ENCODE results near the gene DDIT3. TPM values are rescaled to one million over a fixed set of nuclear protein-coding genes. Genes with fewer than 3 reads are reported as not detected.

DDIT3 gene, protein sequence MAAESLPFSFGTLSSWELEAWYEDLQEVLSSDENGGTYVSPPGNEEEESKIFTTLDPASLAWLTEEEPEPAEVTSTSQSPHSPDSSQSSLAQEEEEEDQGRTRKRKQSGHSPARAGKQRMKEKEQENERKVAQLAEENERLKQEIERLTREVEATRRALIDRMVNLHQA
- 9.1 and 17.7 TPM in 2 replicates for total RNA-seq

DNA sequence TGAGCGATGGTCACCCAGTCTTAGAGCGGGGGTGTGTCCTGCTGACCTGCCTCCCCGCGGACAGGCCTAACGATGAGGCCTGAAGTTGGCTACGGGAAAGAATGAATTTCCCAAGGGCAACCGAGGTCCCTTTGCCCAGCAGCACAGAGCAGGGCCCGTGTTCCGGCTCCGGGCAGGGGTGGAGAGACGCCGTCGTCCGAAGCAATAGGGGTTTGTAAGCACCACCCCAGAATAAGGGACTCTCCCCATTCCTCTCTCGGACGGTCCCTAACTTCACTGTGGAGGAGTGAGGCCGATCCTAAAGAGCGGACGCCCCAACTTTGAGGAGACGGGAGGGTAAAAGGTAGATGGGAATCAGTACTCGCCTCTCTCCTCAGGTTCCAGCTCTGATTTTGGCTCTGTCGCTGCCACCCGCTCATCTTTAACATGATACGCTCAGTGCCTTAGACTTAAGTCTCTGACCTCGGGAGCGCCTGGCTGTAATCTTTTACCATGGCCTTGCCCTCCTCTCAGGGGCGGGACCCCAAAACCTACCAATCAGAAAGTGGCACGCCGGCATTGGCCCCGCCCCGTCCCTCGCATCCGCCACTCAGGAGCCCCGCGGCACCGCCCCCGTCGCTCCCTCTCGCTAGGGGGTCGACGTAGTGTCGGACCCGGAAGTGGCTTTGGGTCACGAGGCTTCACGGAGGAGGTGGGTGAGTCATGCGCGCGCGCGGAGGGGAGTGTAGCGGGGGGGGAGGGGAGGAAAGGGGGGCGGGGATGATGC, at the start of gene DDIT3:
DDIT3 (minus strand) TSS at position 462 of the 766 bp plus-strand sequence. CDS start 3,108 bp downstream, outside the sequence.

DNA sequence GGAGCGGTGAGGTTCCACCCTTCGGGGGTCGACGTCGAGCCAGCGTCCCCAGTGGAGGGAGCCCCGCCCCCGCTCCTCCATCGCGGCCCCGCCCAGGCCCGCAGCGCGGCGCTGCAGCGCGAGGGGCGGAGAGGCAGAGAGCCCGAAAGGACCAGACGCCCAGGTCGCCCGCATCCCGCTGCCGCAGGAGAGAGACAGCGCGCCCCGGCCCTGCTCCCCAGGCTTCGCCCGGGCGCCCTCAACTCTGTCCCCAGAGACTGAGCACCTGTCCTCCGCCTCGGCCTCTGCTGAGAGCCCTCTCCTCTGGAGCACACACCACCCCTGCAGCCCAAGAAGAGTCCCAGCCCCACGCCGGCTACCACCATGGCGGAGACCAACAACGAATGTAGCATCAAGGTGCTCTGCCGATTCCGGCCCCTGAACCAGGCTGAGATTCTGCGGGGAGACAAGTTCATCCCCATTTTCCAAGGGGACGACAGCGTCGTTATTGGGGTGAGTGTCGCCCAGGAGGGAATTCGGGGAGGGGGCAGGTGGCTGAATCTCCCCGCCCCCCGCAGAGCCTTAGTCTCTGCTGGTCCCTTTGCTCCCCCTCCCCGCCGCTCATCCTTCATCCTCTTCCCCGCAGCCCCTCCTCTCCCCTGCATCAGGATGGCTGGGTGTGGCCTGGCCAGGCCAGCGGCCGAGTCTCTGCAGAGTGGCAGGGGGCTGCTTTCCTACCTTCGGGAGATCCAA, 29.8 kb upstream of the DDIT3 start, which contains the start of gene KIF5A:
KIF5A (plus strand) TSS at position 136 of the 732 bp plus-strand sequence; CDS start at position 364, 228 bp downstream.

DNA sequence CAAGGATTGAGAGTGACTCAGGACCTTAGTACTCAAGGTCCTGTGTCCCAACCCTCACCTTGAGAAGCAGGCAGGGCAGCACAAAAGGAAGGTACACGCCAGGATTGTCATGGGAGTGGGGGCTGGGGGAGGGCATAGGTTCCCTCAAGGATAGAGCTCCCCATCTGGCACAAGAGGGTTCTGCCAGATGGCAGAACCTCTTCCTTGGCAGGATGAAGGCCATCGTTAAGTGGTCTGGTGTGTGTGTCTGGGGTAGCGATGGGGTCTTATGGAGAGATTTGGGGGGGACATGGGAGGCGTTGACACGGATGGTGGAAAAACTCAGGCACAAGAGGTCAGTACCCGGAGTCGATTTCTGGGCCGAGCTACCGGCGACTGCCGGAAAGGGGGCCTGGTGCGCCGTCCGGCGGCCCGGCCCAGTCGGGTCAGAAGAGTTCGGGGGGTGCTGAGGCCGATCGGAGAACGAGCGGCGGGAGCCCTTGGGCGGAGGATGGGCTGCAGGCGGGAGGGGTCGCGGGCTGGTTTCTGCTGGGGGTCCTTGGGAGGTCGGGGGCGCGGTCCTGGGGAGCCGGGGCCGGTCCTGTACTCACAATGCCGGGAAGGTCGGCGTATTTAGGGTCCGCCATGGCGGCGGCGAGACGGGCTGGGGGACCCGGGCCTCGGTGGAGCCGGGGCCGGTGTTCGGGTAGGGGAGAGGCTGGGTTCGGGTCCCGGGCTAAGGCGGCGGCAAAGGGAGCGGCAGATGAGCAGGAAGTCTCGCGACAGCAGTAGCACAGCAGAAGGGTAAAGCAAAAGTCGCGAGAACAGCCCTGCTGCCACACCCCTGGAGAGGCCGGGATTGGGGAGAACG, 26.3 kb upstream of the DDIT3 start, which contains the start of gene DCTN2:
DCTN2 (minus strand) TSS at position 755 of the 850 bp plus-strand sequence; CDS start at position 626, 129 bp downstream.

DNA sequence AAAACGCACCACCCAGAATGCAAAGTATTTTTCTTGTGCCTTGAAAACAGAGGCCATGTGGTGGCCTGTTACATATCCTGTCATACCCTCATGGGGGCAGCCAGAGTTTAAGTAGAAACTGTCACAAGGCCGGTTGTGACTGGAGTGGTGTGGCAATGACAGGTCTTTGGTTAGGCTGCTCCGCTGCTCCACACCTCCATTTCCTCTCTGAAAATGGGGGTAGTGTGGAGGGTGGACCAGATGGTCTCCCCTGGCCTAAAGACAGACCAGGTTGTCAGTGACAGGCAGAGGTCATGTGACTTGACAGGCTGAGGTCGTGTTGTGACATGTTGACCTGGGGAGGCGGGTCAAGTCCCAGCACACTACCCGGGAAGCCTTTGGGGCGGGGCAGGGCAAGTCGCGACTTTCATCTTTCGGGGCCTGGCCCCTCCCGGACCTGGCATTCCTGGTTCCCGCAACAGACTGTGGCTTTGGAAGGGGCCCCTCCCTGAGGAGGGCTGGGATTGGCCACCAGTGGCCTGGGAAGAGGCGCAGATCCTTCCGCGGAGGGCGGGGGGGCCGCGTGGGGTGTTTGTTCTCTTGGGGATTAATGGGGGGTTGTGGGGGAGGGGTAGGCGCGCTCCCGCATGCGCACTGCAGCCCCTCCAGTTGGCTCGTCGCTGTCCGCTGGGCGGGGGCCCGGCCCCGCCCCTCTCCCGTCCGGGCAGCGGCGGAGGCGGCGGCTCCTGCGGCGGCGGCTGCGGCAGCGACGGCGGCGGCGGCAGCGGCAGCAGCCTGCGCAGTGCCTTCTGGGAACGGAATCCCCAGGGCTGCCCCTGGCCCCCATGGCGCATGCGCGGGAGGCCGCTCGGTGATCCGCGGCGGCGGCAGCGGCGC, 1.9 kb upstream of the DDIT3 start, which contains the start of gene MBD6:
MBD6 (plus strand) TSS at position 814 of the 876 bp plus-strand sequence. CDS start 1,480 bp downstream, outside the sequence.

DNA sequence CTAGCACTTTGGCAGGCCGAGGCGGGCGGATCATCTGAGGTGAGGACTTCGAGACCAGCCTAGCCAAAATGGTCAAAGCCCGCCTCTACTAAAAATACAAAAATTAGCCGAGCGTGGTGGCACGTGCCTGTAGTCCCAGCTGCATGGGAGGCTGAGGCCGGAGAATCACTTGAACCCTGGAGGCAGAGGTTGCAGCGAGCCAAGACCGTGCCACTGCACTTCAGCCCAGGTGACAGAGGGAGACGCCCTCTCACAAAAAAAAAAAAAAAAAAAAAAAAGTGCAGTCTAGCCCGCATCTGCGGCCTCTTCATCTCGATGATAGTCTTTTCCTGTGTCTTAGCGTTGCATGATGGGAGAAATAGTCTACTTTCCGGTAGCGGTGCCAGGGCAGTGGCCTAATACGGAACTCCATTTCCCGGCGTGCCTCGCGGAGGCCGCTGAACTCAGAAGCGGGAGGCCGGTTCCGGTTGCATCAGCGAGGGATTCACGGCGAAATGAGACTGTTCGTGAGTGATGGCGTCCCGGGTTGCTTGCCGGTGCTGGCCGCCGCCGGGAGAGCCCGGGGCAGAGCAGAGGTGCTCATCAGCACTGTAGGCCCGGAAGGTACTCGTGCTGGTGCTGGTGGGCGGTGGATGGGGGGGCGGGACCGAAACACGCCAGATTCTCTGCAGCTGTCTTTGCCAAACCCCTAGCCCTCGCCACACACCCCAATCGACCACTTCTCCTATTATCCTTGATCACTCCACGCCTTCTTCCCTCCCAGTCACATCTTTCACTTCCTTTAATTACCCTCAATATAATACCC, 32.5 kb downstream of the DDIT3 start, which contains the start of gene MARS1:
MARS1 (plus strand) TSS at position 472 of the 805 bp plus-strand sequence; CDS start at position 495, 23 bp downstream.

DNA sequence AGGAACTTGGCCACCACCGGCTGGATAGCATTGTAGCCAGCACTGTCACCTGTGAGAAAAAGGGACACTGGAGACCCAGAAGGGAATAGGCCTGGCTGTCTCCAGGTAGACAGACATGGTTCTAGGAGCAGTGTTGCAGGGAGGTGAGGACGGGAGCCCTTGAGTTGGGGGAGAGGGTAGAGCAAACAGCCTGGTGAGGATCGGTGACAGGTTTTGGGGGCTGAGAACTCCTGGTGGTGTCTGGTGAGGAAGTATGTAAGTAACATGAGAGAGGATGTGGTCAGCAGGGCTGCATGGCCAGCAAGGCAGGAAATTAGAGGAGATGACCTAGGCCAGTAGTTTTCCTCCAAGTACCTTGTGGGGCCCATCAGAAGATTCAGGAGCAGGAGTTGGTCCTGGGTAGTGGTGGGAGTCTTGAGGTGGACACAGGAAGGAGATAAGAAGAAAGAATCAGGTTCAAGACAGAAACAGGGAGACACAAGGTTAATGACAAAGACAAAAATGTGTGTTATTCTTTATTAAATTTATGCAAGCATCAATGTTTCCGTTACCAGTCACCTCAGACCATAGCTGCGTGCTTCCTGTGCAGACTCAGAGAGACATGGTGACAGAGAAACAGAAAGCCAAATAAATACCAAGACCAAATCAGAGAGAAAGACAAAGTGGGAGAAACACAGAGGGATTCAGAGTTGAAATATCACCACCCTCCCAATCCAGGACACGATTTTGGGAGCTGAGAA, 40.8 kb downstream of the DDIT3 start, which contains the start of gene ARHGAP9:
ARHGAP9 (minus strand) TSS at position 491 of the 740 bp plus-strand sequence; CDS start at position 31, 460 bp downstream.

Other genes with a start within 250 kb of the DDIT3 start
- 20.2 and 33.9 TPM in 2 replicates for gene R3HDM2, start 89.5 kb downstream of the DDIT3 start, total RNA-seq
- gene INHBC, start 85.7 kb downstream of the DDIT3 start, total RNA-seq = not detected in 2 replicates
- gene INHBE, start 65.2 kb downstream of the DDIT3 start, total RNA-seq = 0.24 and 12.4 TPM in 2 replicates
- 2.7 and 4.9 TPM in 2 replicates for gene GLI1, start 60.7 kb downstream of the DDIT3 start, total RNA-seq
- 0.26 and 2.2 TPM in 2 replicates for gene ARHGAP9, start 40.6 kb downstream of the DDIT3 start, total RNA-seq
- gene MARS1, start 32.4 kb downstream of the DDIT3 start, total RNA-seq = 64.7 and 148 TPM in 2 replicates
- 7.5 and 13.1 TPM in 2 replicates for gene MBD6, start 2.3 kb upstream of the DDIT3 start, total RNA-seq
- 177 and 194 TPM in 2 replicates for gene DCTN2, start 26.7 kb upstream of the DDIT3 start, total RNA-seq
- 0.72 and 0.91 TPM in 2 replicates for gene KIF5A, start 29.5 kb upstream of the DDIT3 start, total RNA-seq
- gene PIP4K2C, start 70.7 kb upstream of the DDIT3 start, total RNA-seq = 11.4 and 18.5 TPM in 2 replicates
- gene DTX3, start 84.3 kb upstream of the DDIT3 start, total RNA-seq = 21.2 and 22.9 TPM in 2 replicates
- gene ARHGEF25, start 90.9 kb upstream of the DDIT3 start, total RNA-seq = 13.8 and 22.4 TPM in 2 replicates
- gene B4GALNT1, start 112.7 kb upstream of the DDIT3 start, total RNA-seq = 0.08 and 7.6 TPM in 2 replicates
- 175 and 282 TPM in 2 replicates for gene OS9, start 173.6 kb upstream of the DDIT3 start, total RNA-seq
- gene AGAP2, start 218.2 kb upstream of the DDIT3 start, total RNA-seq = 0.26 and 0.48 TPM in 2 replicates
- 59.1 and 107 TPM in 2 replicates for gene TSPAN31, start 224.5 kb upstream of the DDIT3 start, total RNA-seq
- gene CDK4, start 231.8 kb upstream of the DDIT3 start, total RNA-seq = 141 and 233 TPM in 2 replicates
- gene MARCHF9, start 234.6 kb upstream of the DDIT3 start, total RNA-seq = 1.4 and 10.7 TPM in 2 replicates
- 0.26 and 0.32 TPM in 2 replicates for gene CYP27B1, start 246.6 kb upstream of the DDIT3 start, total RNA-seq